ENCODE data around the gene TCF7L1. TPM values are rescaled to one million over a fixed set of nuclear protein-coding genes. Genes with fewer than 3 reads are reported as not detected.

TCF7L1 gene
- total RNA-seq, 4 donors from 2014 or later = 1.1 to 3.9 (median 2.8) TPM

DNA sequence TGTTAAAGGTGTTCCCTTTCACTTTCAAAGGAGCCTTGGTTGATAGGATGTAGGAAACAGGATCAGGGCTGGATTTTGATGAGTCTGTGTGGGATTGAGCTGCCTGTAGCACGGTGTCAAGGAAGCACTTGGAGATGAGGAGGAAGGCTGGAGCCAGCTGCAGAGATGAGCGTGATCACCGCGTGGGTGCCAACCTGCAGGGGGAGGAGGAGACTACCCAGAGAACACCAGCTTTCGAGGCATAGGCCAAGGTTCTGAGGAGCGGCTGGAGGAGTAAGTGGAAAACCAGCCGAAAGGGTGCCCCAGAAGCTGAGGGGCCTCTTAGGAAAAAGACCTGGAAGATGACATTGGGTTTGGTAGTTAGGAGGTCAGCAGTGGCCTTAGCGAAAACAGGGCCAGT lies 130.4 kb downstream of the TCF7L1 start:
- Histone ChIP-seq H3K27me3 (no peaks in the 10 kb centered on the region), H3K4me3 (no peak overlapping the region), H3K4me1 (peaks cover 19 to 25% of the 10 kb centered on the region in 2 donors), H3K36me3 (no peaks in the 10 kb centered on the region), H3K9me3 (no peaks in the 10 kb centered on the region), H3K27ac (no peak overlapping the region)
- ATAC-seq = no peak
- intact Hi-C loops (cut with DNase I; ENCODE audit: low total_unique reads) = no loop called here
- no peak for DNase-seq
- in situ Hi-C loops (cut with MboI; ENCODE audit: low sequenced_read_pairs in 4 of 4) = loop anchor here in 1 of 4 donors (25.0 kb wide), 1 partner anchor 351 kb away; the partner anchor contains the start of gene TMSB10
- TF ChIP-seq CTCF (IDR thresholded peaks at IDR 0.05 in 4 of 5, conservative IDR thresholded peaks at IDR 0.05 in 1 of 5) (no peak), POLR2A (IDR thresholded peaks at IDR 0.05) (no peak)

DNA sequence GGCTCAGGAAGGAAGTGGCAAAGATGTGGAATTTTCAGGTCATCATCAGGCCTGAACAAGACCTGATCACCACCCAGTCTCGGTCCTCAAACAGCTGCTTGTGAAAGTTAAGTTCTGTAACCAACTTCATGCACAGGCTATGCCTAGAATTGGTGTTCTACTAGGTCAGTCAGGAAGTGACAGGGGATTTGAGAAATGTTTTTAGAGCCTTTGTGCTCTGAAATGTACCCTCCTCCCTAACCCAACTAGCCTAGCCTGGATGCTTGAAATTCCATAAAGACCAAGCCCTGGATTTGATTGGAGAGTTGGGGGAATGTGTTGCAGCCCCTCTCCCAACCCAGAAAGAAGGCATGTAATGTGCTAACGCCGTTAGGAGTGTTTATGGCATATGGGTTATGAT lies 131.3 kb downstream of the TCF7L1 start:
- H3K36me3 ChIP-seq = no peaks in the 10 kb centered on the region
- H3K4me1 ChIP-seq = peaks cover 12 to 22% of the 10 kb centered on the region in 2 donors
- TF ChIP-seq POLR2A (IDR thresholded peaks at IDR 0.05) (no peak), CTCF (IDR thresholded peaks at IDR 0.05 in 4 of 5, conservative IDR thresholded peaks at IDR 0.05 in 1 of 5) (no peak)
- intact Hi-C loops (cut with DNase I; ENCODE audit: low total_unique reads) = no loop called here
- no peaks in the 10 kb centered on the region for H3K27me3 ChIP-seq
- no peak overlapping the region for H3K27ac ChIP-seq
- ATAC-seq (no peak), DNase-seq (no peak)
- H3K4me3 ChIP-seq = no peak overlapping the region
- in situ Hi-C loops (cut with MboI; ENCODE audit: low sequenced_read_pairs in 4 of 4) = loop anchor here in 1 of 4 donors (25.0 kb wide), 1 partner anchor 352 kb away; the partner anchor contains the start of gene TMSB10
- H3K9me3 ChIP-seq = no peaks in the 10 kb centered on the region

DNA sequence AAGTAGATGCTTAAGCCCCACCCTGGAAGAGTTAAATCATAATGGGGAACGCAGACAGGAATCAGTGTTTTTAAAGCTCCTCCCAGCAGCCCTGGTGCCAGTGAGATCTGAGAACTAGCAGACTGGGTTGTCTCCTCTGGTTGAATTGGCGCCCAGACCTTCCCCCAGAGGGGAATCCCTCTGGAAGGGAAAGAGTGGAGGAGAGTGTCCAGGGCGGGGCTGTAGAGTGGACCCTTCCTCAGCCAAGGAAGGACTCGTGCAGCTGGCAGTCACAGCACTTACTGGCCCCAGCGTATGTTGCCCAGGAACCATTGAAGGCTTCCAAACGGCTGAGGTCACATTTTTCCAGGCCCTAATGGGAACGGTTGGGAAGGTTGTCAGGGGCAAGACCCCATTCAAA lies 132.1 kb downstream of the TCF7L1 start:
- Histone ChIP-seq H3K9me3 (no peaks in the 10 kb centered on the region), H3K27ac (no peak overlapping the region), H3K4me3 (no peak overlapping the region), H3K4me1 (peaks cover 5 to 18% of the 10 kb centered on the region in 2 donors), H3K36me3 (no peaks in the 10 kb centered on the region), H3K27me3 (no peaks in the 10 kb centered on the region)
- intact Hi-C loops (cut with DNase I; ENCODE audit: low total_unique reads) = no loop called here
- DNase-seq = no peak
- TF ChIP-seq CTCF (IDR thresholded peaks at IDR 0.05 in 4 of 5, conservative IDR thresholded peaks at IDR 0.05 in 1 of 5) = no peak
- TF ChIP-seq POLR2A (IDR thresholded peaks at IDR 0.05) = no peak
- ATAC-seq = no peak
- in situ Hi-C loops (cut with MboI; ENCODE audit: low sequenced_read_pairs in 4 of 4) = loop anchor here in 1 of 4 donors (25.0 kb wide), 1 partner anchor 353 kb away; the partner anchor contains the start of gene TMSB10

DNA sequence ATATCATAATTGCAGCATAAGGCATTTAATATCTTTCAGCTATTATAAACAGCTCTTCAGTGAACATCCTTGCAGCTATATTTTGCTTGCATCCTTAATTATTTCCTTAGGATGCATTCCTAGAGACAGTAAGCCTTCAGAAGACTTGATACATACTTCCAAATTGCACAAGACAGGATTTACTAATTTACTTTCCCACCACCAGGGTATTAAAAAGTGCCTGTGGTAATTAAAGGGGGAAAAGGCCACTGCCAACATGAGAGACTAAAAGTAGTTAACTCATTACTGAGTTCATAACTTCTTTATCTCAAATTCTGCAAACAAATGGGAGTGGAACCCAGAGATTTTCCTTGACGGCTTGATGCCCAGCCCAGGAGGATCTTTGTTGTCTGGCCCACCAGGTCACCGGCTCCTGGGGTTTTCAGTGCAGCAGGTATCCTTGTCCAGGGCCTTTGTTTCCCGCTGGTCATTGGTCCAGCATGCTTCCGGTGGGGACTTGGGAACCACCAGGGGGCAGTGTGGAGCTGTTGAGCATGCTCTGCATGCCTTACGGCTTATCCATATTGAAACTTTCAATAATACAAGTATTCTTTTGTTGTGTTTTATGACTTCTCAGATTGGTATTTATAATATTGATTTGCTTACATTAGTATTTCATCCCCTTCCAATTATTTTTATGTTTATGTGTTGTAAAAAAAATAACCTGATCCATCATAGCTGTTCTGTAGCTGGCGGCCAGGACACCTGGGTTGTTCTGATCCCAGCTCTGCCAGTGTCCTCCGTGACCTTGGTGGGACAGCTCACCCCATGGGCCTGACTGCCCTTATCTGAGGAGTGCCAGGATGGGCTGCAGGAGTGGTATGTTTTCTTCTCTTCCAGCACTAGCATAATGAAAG lies 133.2 kb downstream of the TCF7L1 start:
- no peak overlapping the region for H3K27ac ChIP-seq
- TF ChIP-seq POLR2A (IDR thresholded peaks at IDR 0.05) (no peak), CTCF (IDR thresholded peaks at IDR 0.05 in 4 of 5, conservative IDR thresholded peaks at IDR 0.05 in 1 of 5) (peak; percentile 60 to 90 (median 75))
- H3K36me3 ChIP-seq = no peaks in the 10 kb centered on the region
- peaks cover 5 to 18% of the 10 kb centered on the region in 2 donors for H3K4me1 ChIP-seq
- H3K4me3 ChIP-seq = no peak overlapping the region
- in situ Hi-C loops (cut with MboI; ENCODE audit: low sequenced_read_pairs in 4 of 4) = loop anchor here in 1 of 4 donors (25.0 kb wide), 1 partner anchor 354 kb away; the partner anchor contains the start of gene TMSB10
- H3K27me3 ChIP-seq = no peaks in the 10 kb centered on the region
- H3K9me3 ChIP-seq = no peaks in the 10 kb centered on the region
- intact Hi-C loops (cut with DNase I; ENCODE audit: low total_unique reads) = loop anchor here (2.0 kb wide), 1 partner anchor 18 kb away; no protein-coding TSS in a partner anchor
- DNase-seq (peak; percentile 36 to 45), ATAC-seq (peak in 1 of 2 donors; percentile 66)
